H1 (cell line): ENCODE measurements around the gene NEDD9. TPM values are rescaled to one million over a fixed set of nuclear protein-coding genes. Genes with fewer than 3 reads are reported as not detected.

Experiments used
- CTCF ChIA-PET: fragments of 300-600 bp; sonication (Branson Sonifier 250); formaldehyde crosslinking; loops from one replicate; lab custom pipeline; 2021; ENCODE audit not compliant: partially characterized antibody; lab: Charles Lee
- POLR2A ChIA-PET: fragments of 300-600 bp; sonication (Branson Sonifier 250); formaldehyde crosslinking; loops from one replicate; lab custom pipeline; 2021; ENCODE audit warnings: inconsistent platforms; ENCODE audit not compliant: partially characterized antibody; lab: Charles Lee
- DNase-seq, 2 experiments: peaks; one replicate each; pipeline versions ENCODE4 v3.0.0 to v3.0.0-alpha.2; 2010 to 2022; ENCODE audit warnings: low spot score in 2 of 2, low read depth in 1 of 2, mixed read lengths in 1 of 2
- FAIRE-seq: peaks from 2 replicates; lab custom pipeline; 2011; peaks lifted over from hg19 to GRCh38; lab: Jason Lieb, UNC
- H2AFZ ChIP-seq: 2 replicates; pipeline ENCODE4 v1.8.1; 2012; ENCODE audit warnings: low read length, inconsistent platforms
- H2AK5ac ChIP-seq: 2 replicates; pipeline ENCODE4 v1.6.1; 2013; ENCODE audit warnings: low read depth, low read length
- H2BK120ac ChIP-seq: replicated peaks from 2 replicates; pipeline ENCODE3; 2013; ENCODE audit warnings: low read depth, low read length, inconsistent platforms
- H2BK12ac ChIP-seq: 2 replicates; pipeline ENCODE4 v1.6.1; 2013; ENCODE audit warnings: low read depth, low read length
- H2BK15ac ChIP-seq: 2 replicates; pipeline ENCODE4 v1.6.1; 2013; ENCODE audit warnings: low read length
- H2BK20ac ChIP-seq: 2 replicates; pipeline ENCODE4 v1.6.1; 2013; ENCODE audit warnings: low read length
- H2BK5ac ChIP-seq: 2 replicates; pipeline ENCODE4 v1.6.1; 2013; ENCODE audit warnings: low read depth, low read length
- H3K14ac ChIP-seq: 2 replicates; pipeline ENCODE4 v1.6.1; 2013; ENCODE audit warnings: inconsistent platforms; ENCODE audit not compliant: insufficient read length
- H3K18ac ChIP-seq: 2 replicates; pipeline ENCODE4 v1.6.1; 2013; ENCODE audit warnings: low read length; ENCODE audit errors: extremely low read depth
- H3K23ac ChIP-seq: 2 replicates; pipeline ENCODE4 v1.6.1; 2013; ENCODE audit warnings: inconsistent platforms; ENCODE audit not compliant: insufficient read length
- H3K23me2 ChIP-seq: 2 replicates; pipeline ENCODE4 v1.6.1; 2013; ENCODE audit warnings: low read depth, low read length
- H3K27ac ChIP-seq: 2 replicates; pipeline ENCODE4 v1.6.1; 2011; ENCODE audit warnings: low read depth, low read length, inconsistent platforms
- H3K27me3 ChIP-seq, 4 experiments: replicated peaks in 1 of 4; 1 replicate in 1 of 4; 2 replicates in 3 of 4; pipeline versions ENCODE4 v1.6.1 to v1.8.1; 2011 to 2013; ENCODE audit warnings: low read length in 3 of 4, mild to moderate bottlenecking in 3 of 4, inconsistent platforms in 2 of 4, mixed read lengths in 2 of 4, moderate library complexity in 1 of 4; ENCODE audit not compliant: control insufficient read depth in 3 of 4, insufficient read depth in 3 of 4; ENCODE audit errors: extremely low read depth in 1 of 4
- H3K36me3 ChIP-seq, 4 experiments: 2 replicates each; pipeline versions ENCODE4 v1.6.1 to v1.8.1; 2011 to 2013; ENCODE audit warnings: mild to moderate bottlenecking in 4 of 4, low read length in 3 of 4, moderate library complexity in 2 of 4, control low read depth in 1 of 4, inconsistent platforms in 1 of 4; ENCODE audit not compliant: insufficient read depth in 4 of 4, control insufficient read depth in 2 of 4
- H3K4ac ChIP-seq: replicated peaks from 2 replicates; pipeline ENCODE3; 2013; ENCODE audit warnings: low read length, low read depth, mixed read lengths, inconsistent platforms; ENCODE audit not compliant: insufficient read length
- H3K4me1 ChIP-seq, 4 experiments: replicated peaks in 1 of 4; 1 replicate in 1 of 4; 2 replicates in 3 of 4; pipeline versions ENCODE4 v1.6.1 to v1.8.1; 2011 to 2013; ENCODE audit warnings: low read length in 3 of 4, inconsistent platforms in 2 of 4, mixed read lengths in 1 of 4; ENCODE audit not compliant: insufficient read depth in 4 of 4, control insufficient read depth in 3 of 4
- H3K4me2 ChIP-seq, 2 experiments: 2 replicates each; pipeline versions ENCODE4 v1.6.1 to v1.8.1; 2011 to 2013; ENCODE audit warnings: low read depth in 2 of 2, low read length in 2 of 2, control low read depth in 1 of 2, inconsistent platforms in 1 of 2, mild to moderate bottlenecking in 1 of 2; ENCODE audit not compliant: insufficient read depth in 1 of 2
- H3K4me3 ChIP-seq, 4 experiments: fragments of 200-600, 300-600 bp in 1 of 4; sonication (generic), shearing (Covaris generic), sonication (Bioruptor Twin) in 1 of 4; 2 replicates each; pipeline versions ENCODE4 v1.5.1 to v1.8.1; 2011 to 2016; ENCODE audit warnings: low read length in 4 of 4, low read depth in 3 of 4, control low read depth in 2 of 4, inconsistent platforms in 2 of 4, mild to moderate bottlenecking in 2 of 4, mixed read lengths in 1 of 4, moderate library complexity in 1 of 4; ENCODE audit not compliant: insufficient read depth in 2 of 4; ENCODE audit errors: extremely low read depth in 1 of 4
- H3K56ac ChIP-seq: replicated peaks from 2 replicates; pipeline ENCODE3; 2013; ENCODE audit warnings: low read depth, mild to moderate bottlenecking, mixed read lengths, low read length, inconsistent platforms; ENCODE audit not compliant: insufficient read length
- H3K79me1 ChIP-seq: 2 replicates; pipeline ENCODE4 v1.6.1; 2013; ENCODE audit warnings: low read depth, low read length, control low read depth
- H3K79me2 ChIP-seq, 2 experiments: 2 replicates each; pipeline versions ENCODE4 v1.6.1 to v1.8.1; 2012 to 2013; ENCODE audit warnings: low read length in 2 of 2, mild to moderate bottlenecking in 2 of 2, inconsistent platforms in 1 of 2; ENCODE audit not compliant: insufficient read depth in 2 of 2, control insufficient read depth in 1 of 2
- H3K9ac ChIP-seq, 4 experiments: replicated peaks in 1 of 4; 1 replicate in 1 of 4; 2 replicates in 3 of 4; pipeline versions ENCODE4 v1.6.1 to v1.8.1; 2011 to 2013; ENCODE audit warnings: low read depth in 3 of 4, low read length in 3 of 4, control low read depth in 2 of 4, mild to moderate bottlenecking in 2 of 4, moderate library complexity in 2 of 4, inconsistent platforms in 1 of 4; ENCODE audit errors: extremely low read depth in 1 of 4
- H3K9me3 ChIP-seq, 2 experiments: 2 replicates each; pipeline versions ENCODE4 v1.6.1 to v1.8.1; 2012 to 2013; ENCODE audit warnings: mild to moderate bottlenecking in 2 of 2, moderate library complexity in 2 of 2, control low read depth in 1 of 2, inconsistent platforms in 1 of 2, low read depth in 1 of 2, low read length in 1 of 2, mixed read lengths in 1 of 2; ENCODE audit not compliant: insufficient read depth in 2 of 2
- H4K20me1 ChIP-seq, 2 experiments: replicated peaks in 1 of 2; 2 replicates each; pipeline versions ENCODE3 to v1.8.1; 2011 to 2013; ENCODE audit warnings: inconsistent platforms in 2 of 2, low read length in 2 of 2, mild to moderate bottlenecking in 1 of 2; ENCODE audit not compliant: insufficient read depth in 2 of 2, control insufficient read depth in 1 of 2
- H4K5ac ChIP-seq: 2 replicates; pipeline ENCODE4 v1.6.1; 2013; ENCODE audit warnings: low read length, low read depth, mixed read lengths, inconsistent platforms; ENCODE audit not compliant: insufficient read length
- H4K8ac ChIP-seq: 2 replicates; pipeline ENCODE4 v1.8.0; 2013; ENCODE audit warnings: mild to moderate bottlenecking, moderate library complexity, low read length, inconsistent platforms; ENCODE audit not compliant: insufficient read depth; ENCODE audit errors: extremely low read depth
- H4K91ac ChIP-seq: replicated peaks from 2 replicates; pipeline ENCODE3; 2013; ENCODE audit warnings: low read length, mixed read lengths, inconsistent platforms; ENCODE audit not compliant: insufficient read length
- BRCA1 ChIP-seq: IDR thresholded peaks from 2 replicates; pipeline ENCODE4 v1.6.1; 2012; ENCODE audit warnings: low read depth, low read length, improper control_type of control experiment
- RNF2 ChIP-seq: fragments of 200-900, 300-1000 bp; sonication (generic); IDR thresholded peaks from 2 replicates; pipeline ENCODE4 v1.7.1; 2016; ENCODE audit warnings: borderline replicate concordance, low read depth, mild to moderate bottlenecking, antibody characterized with exemption, low read length; ENCODE audit not compliant: poor library complexity, severe bottlenecking; ENCODE audit errors: missing control alignments
- WGBS, 2 experiments: shearing (Covaris generic) in 1 of 2; methylation state at CpG; one replicate each; pipeline versions ENCODE4 v1.1.6 to v1.1.7; 2013 to 2015; ENCODE audit warnings: low lambda C conversion rate in 2 of 2, mixed read lengths in 2 of 2, inconsistent platforms in 1 of 2, low coverage in 1 of 2, missing lambda C conversion rate in 1 of 2; ENCODE audit not compliant: insufficient replicate concordance in 2 of 2, insufficient coverage in 1 of 2, insufficient read length in 1 of 2; ENCODE audit errors: extremely low coverage in 1 of 2, missing lambda C conversion rate in 1 of 2; 5-methylcytosine and 5-hydroxymethylcytosine counted together
- polyA plus RNA-seq, 7 experiments: library from polyadenylated mRNA; depleted of rRNA in 3 of 7; stranded (reverse) in 5 of 7; unstranded in 2 of 7; fragments of >200 nt in 5 of 7; fragments of 200-250 nt in 2 of 7; gene quantifications; 1 replicate in 5 of 7; 2 replicates in 1 of 7; 4 replicates in 1 of 7; pipeline versions ENCODE4 v1.2.1 to v1.2.3, GENCODE V29; 2011 to 2013; ENCODE audit warnings: missing spikeins in 2 of 7, mixed read lengths in 2 of 7
- total RNA-seq: library from RNA; stranded (reverse); fragmentation: NEBNext Ultra II Directional; extraction: Animal tissue kit (Norgen Biotek cat#: 25700); gene quantifications from 2 replicates; pipeline ENCODE4 v1.2.1, GENCODE V29; 2021

Gene NEDD9
- total and polyA plus RNA-seq, 2 of the 8 experiments (the other 6 are each of a cell fraction or from before 2014, with no cell fraction given), result 3.6 to 12.0 TPM

GRCh38 chr6:11218102-11218442, 14.4 kb downstream of the NEDD9 start:
- ChIA-PET POLR2A (no interaction called here), CTCF (interaction anchor here (0.6 to 2.4 kb wide), 3 partner anchors 20 to 278 kb away, joined by 3 to 9 read pairs (median 3); no protein-coding TSS in a partner anchor)
- no peak overlapping the region for H3K23ac ChIP-seq
- H2BK15ac ChIP-seq, result no peak overlapping the region
- H3K36me3 ChIP-seq, result no peaks in the 10 kb centered on the region
- FAIRE-seq, result no peak
- H4K8ac ChIP-seq, result no peak overlapping the region
- no peak overlapping the region for H3K56ac ChIP-seq
- H3K4ac ChIP-seq, result no peak overlapping the region
- H3K79me1 ChIP-seq, result peaks cover 3% of the 10 kb centered on the region; the same call in 1 of the 2 replicates
- no peaks in the 10 kb centered on the region for H3K79me2 ChIP-seq
- H3K18ac ChIP-seq, result no peak overlapping the region
- H3K9ac ChIP-seq, result no peak overlapping the region
- H4K5ac ChIP-seq, result no peak overlapping the region
- H4K91ac ChIP-seq, result no peak overlapping the region
- H3K9me3 ChIP-seq, result no peaks in the 10 kb centered on the region
- H3K27ac ChIP-seq, result no peak overlapping the region
- 85% methylated on average over 3 of the region's 3 CpGs; no CpG with 5 or more reads in 1 of the 2 experiments for whole genome bisulfite sequencing, 2 experiments
- H3K4me2 ChIP-seq, result no peak overlapping the region
- no peak overlapping the region for H3K4me3 ChIP-seq
- H2BK20ac ChIP-seq, result no peak overlapping the region
- no peak overlapping the region for H2BK120ac ChIP-seq
- H2BK12ac ChIP-seq, result no peak overlapping the region
- no peaks in the 10 kb centered on the region; a peak in 1 of 7 replicates for H3K27me3 ChIP-seq
- H3K4me1 ChIP-seq, result peaks cover 0 to 5% (median 2%) of the 10 kb centered on the region in 4 experiments; a peak in 5 of 7 replicates
- DNase-seq, result no peak
- H2BK5ac ChIP-seq, result no peak overlapping the region
- H3K14ac ChIP-seq, result no peak overlapping the region
- H3K23me2 ChIP-seq, result no peaks in the 10 kb centered on the region
- H2AK5ac ChIP-seq, result no peak overlapping the region
- H2AFZ ChIP-seq, result no peak overlapping the region
- no peaks in the 10 kb centered on the region for H4K20me1 ChIP-seq
- TF ChIP-seq RNF2 (no peak), BRCA1 (no peak)
